Nephron progenitor cell (in vitro differentiated cells): ENCODE results near the gene PRSS35.

Experiments
- DNase-seq: peaks from one replicate; pipeline ENCODE4 v3.0.0; 2021
- H3K27ac Mint-ChIP-seq: 2 replicates; pipeline ENCODE4 v1.8.0; 2021; ENCODE audit warnings: mild to moderate bottlenecking, moderate library complexity, mixed read lengths
- H3K27me3 Mint-ChIP-seq: 2 replicates; pipeline ENCODE4 v1.8.0; 2021; ENCODE audit warnings: mild to moderate bottlenecking, low read depth, mixed read lengths; ENCODE audit not compliant: poor library complexity
- H3K36me3 Mint-ChIP-seq: 2 replicates; pipeline ENCODE4 v1.8.0; 2021; ENCODE audit warnings: low read depth, mixed read lengths
- H3K4me1 Mint-ChIP-seq: 2 replicates; pipeline ENCODE4 v1.8.0; 2021; ENCODE audit warnings: mixed read lengths
- H3K4me3 Mint-ChIP-seq: 2 replicates; pipeline ENCODE4 v1.8.0; 2021; ENCODE audit warnings: mild to moderate bottlenecking, moderate library complexity, mixed read lengths
- H3K9me3 Mint-ChIP-seq: 2 replicates; pipeline ENCODE4 v1.8.0; 2021; ENCODE audit warnings: mild to moderate bottlenecking, moderate library complexity, mixed read lengths
- CTCF ChIP-seq: fragments of 200-600 bp; sonication (generic); IDR thresholded peaks from 2 replicates; pipeline ENCODE4 v1.5.0; 2021; ENCODE audit warnings: antibody characterized with exemption

Gene PRSS35

GRCh38 chr6:83470001-83470400 lies 42.3 kb upstream of the PRSS35 start:
- Mint-ChIP-seq H3K4me1 (no peaks in the 10 kb centered on the region), H3K27me3 (peaks cover 5% of the 10 kb centered on the region), H3K36me3 (no peaks in the 10 kb centered on the region), H3K4me3 (no peak overlapping the region), H3K9me3 (no peaks in the 10 kb centered on the region), H3K27ac (no peak overlapping the region)
- no peak for DNase-seq
- no peak for TF ChIP-seq CTCF

GRCh38 chr6:83470587-83470986 lies 41.7 kb upstream of the PRSS35 start:
- Mint-ChIP-seq H3K36me3 (no peaks in the 10 kb centered on the region), H3K4me1 (no peaks in the 10 kb centered on the region), H3K4me3 (no peak overlapping the region), H3K9me3 (no peaks in the 10 kb centered on the region), H3K27ac (no peak overlapping the region), H3K27me3 (peaks cover 7% of the 10 kb centered on the region)
- TF ChIP-seq CTCF, result no peak
- no peak for DNase-seq

GRCh38 chr6:83472767-83473166 lies 39.6 kb upstream of the PRSS35 start:
- Mint-ChIP-seq H3K27ac (no peak overlapping the region), H3K36me3 (no peaks in the 10 kb centered on the region), H3K4me3 (no peak overlapping the region), H3K27me3 (peaks cover 5% of the 10 kb centered on the region), H3K4me1 (no peaks in the 10 kb centered on the region), H3K9me3 (no peaks in the 10 kb centered on the region)
- no peak for TF ChIP-seq CTCF
- no peak for DNase-seq

GRCh38 chr6:83474309-83474708 lies 38.0 kb upstream of the PRSS35 start:
- no peaks in the 10 kb centered on the region for H3K36me3 Mint-ChIP-seq
- no peak for TF ChIP-seq CTCF
- no peaks in the 10 kb centered on the region for H3K9me3 Mint-ChIP-seq
- no peak overlapping the region for H3K4me3 Mint-ChIP-seq
- no peaks in the 10 kb centered on the region for H3K4me1 Mint-ChIP-seq
- DNase-seq, result no peak
- peaks cover 5% of the 10 kb centered on the region for H3K27me3 Mint-ChIP-seq
- no peak overlapping the region for H3K27ac Mint-ChIP-seq

GRCh38 chr6:83476971-83477370 lies 35.4 kb upstream of the PRSS35 start:
- H3K4me3 Mint-ChIP-seq, result no peak overlapping the region
- no peak overlapping the region for H3K27ac Mint-ChIP-seq
- no peaks in the 10 kb centered on the region for H3K4me1 Mint-ChIP-seq
- no peaks in the 10 kb centered on the region for H3K9me3 Mint-ChIP-seq
- no peak for DNase-seq
- peaks cover 5% of the 10 kb centered on the region for H3K27me3 Mint-ChIP-seq
- no peak for TF ChIP-seq CTCF
- no peaks in the 10 kb centered on the region for H3K36me3 Mint-ChIP-seq

GRCh38 chr6:83479389-83479788 lies 32.9 kb upstream of the PRSS35 start:
- Mint-ChIP-seq H3K27ac (no peak overlapping the region), H3K9me3 (no peaks in the 10 kb centered on the region), H3K27me3 (peaks cover 5% of the 10 kb centered on the region), H3K4me3 (no peak overlapping the region), H3K36me3 (no peaks in the 10 kb centered on the region), H3K4me1 (no peaks in the 10 kb centered on the region)
- DNase-seq, result no peak
- no peak for TF ChIP-seq CTCF
